Heart right ventricle (tissue), 16 donors: ENCODE data around the gene SEMA3E. TPM values are rescaled to one million over a fixed set of nuclear protein-coding genes. Genes with fewer than 3 reads are reported as not detected.

Source experiments
- ATAC-seq, 8 donors: fragments of 200-7000 bp; cut with Tn5 transposase; one replicate each; pipeline ENCODE4 v1.9.1; 2020; ENCODE audit warnings: mild to moderate bottlenecking in 8 of 8, moderate library complexity in 8 of 8, moderate number of reproducible peaks in 1 of 8
- DNase-seq, 2 donors: peaks; one replicate each; pipeline ENCODE4 v3.0.0-alpha.2; 2020
- H3K27ac ChIP-seq, 10 donors: fragments of 200-600 bp; sonication (generic) in 2 of 10; one replicate each; pipeline versions ENCODE4 v1.5.0 to v1.8.0; 2020 to 2022; ENCODE audit warnings: mild to moderate bottlenecking in 3 of 10
- H3K27me3 ChIP-seq, 7 donors: fragments of 200-600 bp; one replicate each; pipeline ENCODE4 v1.8.0; 2021 to 2022; ENCODE audit warnings: mild to moderate bottlenecking in 2 of 7
- H3K36me3 ChIP-seq, 9 donors: fragments of 200-600 bp; sonication (generic) in 1 of 9; one replicate each; pipeline versions ENCODE4 v1.5.0 to v1.8.0; 2020 to 2022; ENCODE audit warnings: mild to moderate bottlenecking in 2 of 9
- H3K4me1 ChIP-seq, 9 donors: fragments of 200-600 bp; sonication (generic) in 1 of 9; one replicate each; pipeline versions ENCODE4 v1.5.0 to v1.8.0; 2020 to 2022; ENCODE audit warnings: mild to moderate bottlenecking in 4 of 9
- H3K4me3 ChIP-seq, 10 donors: fragments of 200-600 bp; sonication (generic) in 2 of 10; one replicate each; pipeline versions ENCODE4 v1.5.0 to v1.8.0; 2020 to 2022; ENCODE audit warnings: mild to moderate bottlenecking in 7 of 10, moderate library complexity in 2 of 10
- H3K9me3 ChIP-seq, 11 donors: fragments of 200-600 bp in 10 of 11; sonication (generic) in 2 of 11; one replicate each; pipeline versions ENCODE4 v1.5.0 to v1.8.0; 2013 to 2022; ENCODE audit warnings: mild to moderate bottlenecking in 2 of 11, control low read depth in 1 of 11, moderate library complexity in 1 of 11
- CTCF ChIP-seq, 9 donors: fragments of 200-600 bp; sonication (generic) in 2 of 9; IDR thresholded peaks; one replicate each; pipeline versions ENCODE4 v1.5.0 to v1.8.0; 2021 to 2022; ENCODE audit warnings: antibody characterized with exemption in 9 of 9, mild to moderate bottlenecking in 5 of 9, moderate library complexity in 1 of 9
- whole genome bisulfite sequencing, 2 donors: extraction: QIAGEN DNeasy Blood & Tissue Kit; methylation state at CpG; one replicate each; pipeline ENCODE4 v1.1.7; 2013; ENCODE audit warnings: inconsistent platforms in 1 of 2; 5-methylcytosine and 5-hydroxymethylcytosine counted together
- intact Hi-C, 10 donors: fragments of 100-400 bp; cut with DNase I; formaldehyde crosslinking; loops; one replicate each; pipeline versions ENCODE4 v1.11.1 to v1.14.2; 2022
- polyA plus RNA-seq, 2 donors: library from polyadenylated mRNA; stranded (reverse); fragments of 200-250 nt; gene quantifications; one replicate each; pipeline ENCODE4 v1.2.3, GENCODE V29; 2013
- total RNA-seq, 10 donors: library from RNA; stranded (reverse); fragmentation: NEBNext Ultra II Directional in 3 of 10; extraction: Animal tissue kit (Norgen Biotek cat#: 25700) in 3 of 10; gene quantifications; one replicate each; pipeline versions ENCODE4 v1.2.1 to v1.2.4, GENCODE V29; 2021 to 2023
- donor health status: Arrhythmogenic right ventricular cardiomyopathy.
- donor health status: ischemic (EF 13 %, LVEDD 7.1; RV severe dilation, severe dysfunction).
- donor health status: healthy with polysubstance abuse.
- donor health status: DM: no; HTN: yes; CAD: no.
- donor health status: DM: no; HTN: no; CAD: no.
- donor health status: ischemic (EF 25% LVEDD 6.9; RV normal size, moderate dysfunction).
- donor health status: ischemic (EF 25% LVEDD 5.7; RV mildly dilated, moderate dysfunction).
- donor health status: healthy.
- donor health status: DM: yes; HTN: yes; CAD: no.
- donor health status: Ischemic cardiomyopathy.
- donor health status: ischemic (EF 35%, LVEDD 5.7; RV mildly dilated, moderate dysfunction).
- donor health status: nonischemic (EF 11% LVEDD 7.7; RV severe dilation, severe dysfunction).
- donor health status: DM: yes; HTN: yes; CAD: no.
- donor health status: PGD.
- donor health status: ischemic (EF 29% LVEDD 5.4; RV normal size, mild dysfunction).
- donor health status: nonischemic (EF 23%, LVEDD 6.1; RV moderate dilation, normal function).

Gene SEMA3E
- total and polyA plus RNA-seq, 12 donors = under 0.01 to 0.53 (median 0.30) TPM; not detected in 4

- peaks cover 0 to 11% (median 0%) of the 10 kb centered on the region in 11 donors for H3K9me3 ChIP-seq
- H3K4me1 ChIP-seq = no peaks in the 10 kb centered on the region
- H3K27me3 ChIP-seq = no peaks in the 10 kb centered on the region
- intact Hi-C loops = no loop called here
- WGBS, 2 donors = 70 to 73% methylated on average over 1 of the region's 1 CpG
- no peak for ATAC-seq
- H3K36me3 ChIP-seq = no peaks in the 10 kb centered on the region
- H3K4me3 ChIP-seq = no peak overlapping the region
- DNase-seq = no peak
- TF ChIP-seq CTCF (IDR thresholded peaks at IDR 0.05) = no peak
- H3K27ac ChIP-seq = no peak overlapping the region
Observed at GRCh38 chr7:83548250-83548649, 100.7 kb downstream of the SEMA3E start.

GRCh38 chr7:83547526-83547925, 101.4 kb downstream of the SEMA3E start:
- Histone ChIP-seq H3K27ac (no peak overlapping the region), H3K4me1 (no peaks in the 10 kb centered on the region), H3K27me3 (no peaks in the 10 kb centered on the region), H3K36me3 (no peaks in the 10 kb centered on the region), H3K4me3 (no peak overlapping the region), H3K9me3 (peaks cover 0 to 11% (median 0%) of the 10 kb centered on the region in 11 donors)
- no peak for ATAC-seq
- 73 to 81% methylated on average over 2 of the region's 2 CpGs for WGBS, 2 donors
- no peak for DNase-seq
- TF ChIP-seq CTCF (IDR thresholded peaks at IDR 0.05) = no peak
- intact Hi-C loops = no loop called here

- Histone ChIP-seq H3K9me3 (peaks cover 0 to 2% (median 0%) of the 10 kb centered on the region in 11 donors), H3K27ac (no peak overlapping the region), H3K4me3 (no peak overlapping the region), H3K27me3 (no peaks in the 10 kb centered on the region), H3K4me1 (no peaks in the 10 kb centered on the region), H3K36me3 (no peaks in the 10 kb centered on the region)
- DNase-seq (no peak), ATAC-seq (no peak)
- WGBS, 2 donors = 55 to 79% methylated on average over 2 of the region's 2 CpGs
- no peak for TF ChIP-seq CTCF (IDR thresholded peaks at IDR 0.05)
- intact Hi-C loops = no loop called here
Observed at GRCh38 chr7:83546586-83546985, 102.4 kb downstream of the SEMA3E start.

- 77 to 87% methylated on average over 7 of the region's 7 CpGs for WGBS, 2 donors
- no peak for TF ChIP-seq CTCF (IDR thresholded peaks at IDR 0.05)
- ATAC-seq = no peak
- Histone ChIP-seq H3K9me3 (no peaks in the 10 kb centered on the region), H3K27me3 (no peaks in the 10 kb centered on the region), H3K4me3 (no peak overlapping the region), H3K36me3 (no peaks in the 10 kb centered on the region), H3K27ac (no peak overlapping the region), H3K4me1 (no peaks in the 10 kb centered on the region)
- DNase-seq = no peak
- intact Hi-C loops = no loop called here
Observed at GRCh38 chr7:83541187-83541960, 107.6 kb downstream of the SEMA3E start.
